GM18526 (cell line): ENCODE data around the gene FAM240B.

Experiments used
- POLR2A ChIP-seq: IDR thresholded peaks from 3 replicates; pipeline ENCODE4 v1.6.1; 2011; ENCODE audit not compliant: insufficient read length; ENCODE audit errors: extremely low read depth

The FAM240B gene

GRCh38 chr9:38715684-38716083, 4.2 kb downstream of the FAM240B start:
- no peak for TF ChIP-seq POLR2A

GRCh38 chr9:38713426-38713825, 6.5 kb downstream of the FAM240B start:
- no peak for TF ChIP-seq POLR2A

GRCh38 chr9:38708759-38709158, 11.2 kb downstream of the FAM240B start:
- no peak for TF ChIP-seq POLR2A

- no peak for TF ChIP-seq POLR2A
Measured at GRCh38 chr9:38707885-38708637, 11.9 kb downstream of the FAM240B start.

- TF ChIP-seq POLR2A: no peak
Measured at GRCh38 chr9:38706493-38706892, 13.4 kb downstream of the FAM240B start.

GRCh38 chr9:38705917-38706316, 14.0 kb downstream of the FAM240B start:
- no peak for TF ChIP-seq POLR2A

GRCh38 chr9:38700695-38701094, 19.2 kb downstream of the FAM240B start:
- no peak for TF ChIP-seq POLR2A

- no peak for TF ChIP-seq POLR2A
Measured at GRCh38 chr9:38699337-38699736, 20.6 kb downstream of the FAM240B start.

- no peak for TF ChIP-seq POLR2A
Measured at GRCh38 chr9:38697776-38698300, 22.1 kb downstream of the FAM240B start.

GRCh38 chr9:38696999-38697398, 22.9 kb downstream of the FAM240B start:
- TF ChIP-seq POLR2A: no peak

- TF ChIP-seq POLR2A: no peak
Measured at GRCh38 chr9:38694676-38695075, 25.3 kb downstream of the FAM240B start.

- no peak for TF ChIP-seq POLR2A
Measured at GRCh38 chr9:38692707-38693106, 27.2 kb downstream of the FAM240B start.

- no peak for TF ChIP-seq POLR2A
Measured at GRCh38 chr9:38690574-38690973, 29.4 kb downstream of the FAM240B start.

GRCh38 chr9:38689678-38690077, 30.3 kb downstream of the FAM240B start:
- TF ChIP-seq POLR2A: no peak

GRCh38 chr9:38687992-38688391, 31.9 kb downstream of the FAM240B start:
- TF ChIP-seq POLR2A: no peak

- TF ChIP-seq POLR2A: no peak
Measured at GRCh38 chr9:38687389-38687842, 32.5 kb downstream of the FAM240B start.

- no peak for TF ChIP-seq POLR2A
Measured at GRCh38 chr9:38686933-38687332, 33.0 kb downstream of the FAM240B start.
